ENCODE results near the gene EIF2D.

Gene EIF2D

GRCh38 chr1:206653715-206654459, 41.6 kb upstream of the EIF2D start:
- no peak for TF ChIP-seq EZH2phosphoT487 (conservative IDR thresholded peaks at IDR 0.05; ENCODE audit: low read length)
- no peak for TF ChIP-seq CTCF (IDR thresholded peaks at IDR 0.05; ENCODE audit: insufficient read depth, low read length, poor library complexity, severe bottlenecking)
- Histone ChIP-seq H2AFZ (ENCODE audit: low read depth, low read length, severe bottlenecking) (no peak overlapping the region), H3K79me2 (ENCODE audit: insufficient read depth, low read length) (no peaks in the 10 kb centered on the region), H3K4me2 (ENCODE audit: low read depth, low read length, poor library complexity, severe bottlenecking) (no peak overlapping the region), H3K27me3 (ENCODE audit: low read length) (no peaks in the 10 kb centered on the region), H4K20me1 (ENCODE audit: low read depth, low read length) (no peaks in the 10 kb centered on the region), H3F3A (ENCODE audit: insufficient read depth) (no peaks in the 10 kb centered on the region), H3K9me3 (ENCODE audit: insufficient read depth, low read length) (no peaks in the 10 kb centered on the region), H3K36me3 (ENCODE audit: low read length) (no peaks in the 10 kb centered on the region), H3K9me2 (replicated peaks; ENCODE audit: insufficient read depth, low read length) (no peaks in the 10 kb centered on the region), H3K9ac (ENCODE audit: low read length) (no peak overlapping the region), H3K4me3 (ENCODE audit: insufficient read depth, low read length, poor library complexity, severe bottlenecking) (no peak overlapping the region), H3K27ac (ENCODE audit: low read depth, low read length) (no peak overlapping the region)

- H3K27ac ChIP-seq (ENCODE audit: low read depth, low read length): no peak overlapping the region
- TF ChIP-seq EZH2phosphoT487 (conservative IDR thresholded peaks at IDR 0.05; ENCODE audit: low read length) (no peak), CTCF (IDR thresholded peaks at IDR 0.05; ENCODE audit: insufficient read depth, low read length, poor library complexity, severe bottlenecking) (no peak)
These were observed 40.0 kb upstream of the EIF2D start for GRCh38 chr1:206651958-206652890.

GRCh38 chr1:206651014-206651413, 38.7 kb upstream of the EIF2D start:
- H3K4me2 ChIP-seq (ENCODE audit: low read depth, low read length, poor library complexity, severe bottlenecking): no peak overlapping the region
- H3K9me3 ChIP-seq (ENCODE audit: insufficient read depth, low read length): no peaks in the 10 kb centered on the region
- TF ChIP-seq CTCF (IDR thresholded peaks at IDR 0.05; ENCODE audit: insufficient read depth, low read length, poor library complexity, severe bottlenecking): no peak
- TF ChIP-seq EZH2phosphoT487 (conservative IDR thresholded peaks at IDR 0.05; ENCODE audit: low read length): no peak
- H3K9me2 ChIP-seq (replicated peaks; ENCODE audit: insufficient read depth, low read length): no peaks in the 10 kb centered on the region
- no peak overlapping the region for H2AFZ ChIP-seq (ENCODE audit: low read depth, low read length, severe bottlenecking)
- H3K79me2 ChIP-seq (ENCODE audit: insufficient read depth, low read length): no peaks in the 10 kb centered on the region
- no peaks in the 10 kb centered on the region for H4K20me1 ChIP-seq (ENCODE audit: low read depth, low read length)
- H3K36me3 ChIP-seq (ENCODE audit: low read length): no peaks in the 10 kb centered on the region
- H3K27me3 ChIP-seq (ENCODE audit: low read length): no peaks in the 10 kb centered on the region
- H3K9ac ChIP-seq (ENCODE audit: low read length): no peak overlapping the region
- H3K27ac ChIP-seq (ENCODE audit: low read depth, low read length): no peak overlapping the region
- H3F3A ChIP-seq (ENCODE audit: insufficient read depth): no peaks in the 10 kb centered on the region
- no peak overlapping the region for H3K4me3 ChIP-seq (ENCODE audit: insufficient read depth, low read length, poor library complexity, severe bottlenecking)

More at GRCh38 chr1:206651958-206652890, 40.0 kb upstream of the EIF2D start:
- Histone ChIP-seq H2AFZ (ENCODE audit: low read depth, low read length, severe bottlenecking) (no peak overlapping the region), H3F3A (ENCODE audit: insufficient read depth) (no peaks in the 10 kb centered on the region), H3K4me2 (ENCODE audit: low read depth, low read length, poor library complexity, severe bottlenecking) (no peak overlapping the region), H3K9me3 (ENCODE audit: insufficient read depth, low read length) (no peaks in the 10 kb centered on the region), H3K9me2 (replicated peaks; ENCODE audit: insufficient read depth, low read length) (no peaks in the 10 kb centered on the region), H3K79me2 (ENCODE audit: insufficient read depth, low read length) (no peaks in the 10 kb centered on the region), H3K36me3 (ENCODE audit: low read length) (no peaks in the 10 kb centered on the region), H3K9ac (ENCODE audit: low read length) (no peak overlapping the region), H3K27me3 (ENCODE audit: low read length) (no peaks in the 10 kb centered on the region), H4K20me1 (ENCODE audit: low read depth, low read length) (no peaks in the 10 kb centered on the region), H3K4me3 (ENCODE audit: insufficient read depth, low read length, poor library complexity, severe bottlenecking) (no peak overlapping the region)

All from SU-DHL-6 (cell line).